ENCODE measurements around the gene XPO1.
A peak's percentile ranks its signal among the peaks of the same experiment; 100 is the strongest.

The XPO1 gene

GRCh38 chr2:61465045-61465444 is 73.1 kb downstream of the XPO1 start:
- no peaks in the 10 kb centered on the region for H3K27me3 ChIP-seq (ENCODE audit: insufficient read depth, low read length)
- no peaks in the 10 kb centered on the region for H3K9me3 ChIP-seq (ENCODE audit: insufficient read depth, low read depth, low read length)
- WGBS (ENCODE audit: extremely low coverage, insufficient coverage, insufficient read length): no CpG with 5 or more reads among the region's 3 CpGs
- no peak overlapping the region for H3K18ac ChIP-seq (ENCODE audit: low read length)
- no peak overlapping the region for H2BK5ac ChIP-seq (ENCODE audit: low read depth, low read length, poor library complexity)
- H3K4me3 ChIP-seq (ENCODE audit: low read depth, low read length): no peak overlapping the region
- peaks cover 3 to 8% of the 10 kb centered on the region in 2 experiments for H3K36me3 ChIP-seq (ENCODE audit: control insufficient read depth in 1 of 2, insufficient read depth in 2 of 2, low read length in 2 of 2)
- H3K14ac ChIP-seq (ENCODE audit: low read length): no peak overlapping the region
- no peak overlapping the region for H3K23ac ChIP-seq (ENCODE audit: low read length)
- H3K79me2 ChIP-seq (ENCODE audit: control insufficient read depth, insufficient read depth, low read length, poor library complexity): peaks cover 25% of the 10 kb centered on the region
- no peak for DNase-seq
- no peak overlapping the region for H2AFZ ChIP-seq (ENCODE audit: insufficient read depth, low read length, poor library complexity)
- no peak overlapping the region for H4K8ac ChIP-seq (ENCODE audit: low read depth, low read length)
- H3K4me2 ChIP-seq (ENCODE audit: low read length): no peak overlapping the region
- no peak overlapping the region for H2BK120ac ChIP-seq (ENCODE audit: insufficient read depth, low read length, poor library complexity)
- H4K12ac ChIP-seq (ENCODE audit: low read depth, low read length): no peak overlapping the region
- H4K91ac ChIP-seq (ENCODE audit: low read depth, low read length): no peak overlapping the region
- H3K27ac ChIP-seq (ENCODE audit: low read depth, low read length): no peak overlapping the region
- H2BK12ac ChIP-seq (ENCODE audit: low read length): no peak overlapping the region
- peaks cover 5% of the 10 kb centered on the region in 2 experiments for H3K4me1 ChIP-seq (ENCODE audit: control insufficient read depth in 1 of 2, insufficient read depth in 2 of 2, low read length in 2 of 2)
- H3K9ac ChIP-seq (ENCODE audit: low read length): no peak overlapping the region
- peaks cover 1% of the 10 kb centered on the region for H3K79me1 ChIP-seq (ENCODE audit: low read length)
- H2AK5ac ChIP-seq (ENCODE audit: low read length): no peak overlapping the region
- no peak overlapping the region for H3K4ac ChIP-seq (ENCODE audit: low read depth, low read length)

GRCh38 chr2:61463769-61464475 is 74.2 kb downstream of the XPO1 start:
- Histone ChIP-seq H2BK5ac (ENCODE audit: low read depth, low read length, poor library complexity) (no peak overlapping the region), H4K12ac (ENCODE audit: low read depth, low read length) (no peak overlapping the region), H3K4me1 (ENCODE audit: control insufficient read depth in 1 of 2, insufficient read depth in 2 of 2, low read length in 2 of 2) (peaks cover 5 to 7% of the 10 kb centered on the region in 2 experiments), H3K27me3 (ENCODE audit: insufficient read depth, low read length) (no peaks in the 10 kb centered on the region), H3K4me2 (ENCODE audit: low read length) (no peak overlapping the region), H2AK5ac (ENCODE audit: low read length) (no peak overlapping the region), H3K18ac (ENCODE audit: low read length) (no peak overlapping the region), H4K8ac (ENCODE audit: low read depth, low read length) (no peak overlapping the region), H3K14ac (ENCODE audit: low read length) (no peak overlapping the region), H3K9ac (ENCODE audit: low read length) (no peak overlapping the region), H2BK120ac (ENCODE audit: insufficient read depth, low read length, poor library complexity) (no peak overlapping the region), H3K27ac (ENCODE audit: low read depth, low read length) (no peak overlapping the region), H2BK12ac (ENCODE audit: low read length) (no peak overlapping the region), H4K91ac (ENCODE audit: low read depth, low read length) (no peak overlapping the region), H3K4me3 (ENCODE audit: low read depth, low read length) (no peak overlapping the region), H3K79me1 (ENCODE audit: low read length) (peaks cover 3% of the 10 kb centered on the region), H3K36me3 (ENCODE audit: control insufficient read depth in 1 of 2, insufficient read depth in 2 of 2, low read length in 2 of 2) (peaks cover 3 to 8% of the 10 kb centered on the region in 2 experiments), H3K4ac (ENCODE audit: low read depth, low read length) (peak overlapping the region; percentile 95), H3K9me3 (ENCODE audit: insufficient read depth, low read depth, low read length) (no peaks in the 10 kb centered on the region), H3K23ac (ENCODE audit: low read length) (no peak overlapping the region), H2AFZ (ENCODE audit: insufficient read depth, low read length, poor library complexity) (no peak overlapping the region), H3K79me2 (ENCODE audit: control insufficient read depth, insufficient read depth, low read length, poor library complexity) (peaks cover 28% of the 10 kb centered on the region)
- no CpG with 5 or more reads among the region's 7 CpGs for WGBS (ENCODE audit: extremely low coverage, insufficient coverage, insufficient read length)
- DNase-seq: peak in 1 of 2 donors; percentile 59

- Histone ChIP-seq H2BK120ac (ENCODE audit: insufficient read depth, low read length, poor library complexity) (no peak overlapping the region), H2AFZ (ENCODE audit: insufficient read depth, low read length, poor library complexity) (no peak overlapping the region), H2BK12ac (ENCODE audit: low read length) (no peak overlapping the region), H3K14ac (ENCODE audit: low read length) (no peak overlapping the region), H3K79me2 (ENCODE audit: control insufficient read depth, insufficient read depth, low read length, poor library complexity) (peaks cover 30% of the 10 kb centered on the region), H2AK5ac (ENCODE audit: low read length) (no peak overlapping the region), H3K9me3 (ENCODE audit: insufficient read depth, low read depth, low read length) (no peaks in the 10 kb centered on the region), H3K27ac (ENCODE audit: low read depth, low read length) (no peak overlapping the region), H4K91ac (ENCODE audit: low read depth, low read length) (no peak overlapping the region), H3K23ac (ENCODE audit: low read length) (no peak overlapping the region), H3K9ac (ENCODE audit: low read length) (no peak overlapping the region), H4K12ac (ENCODE audit: low read depth, low read length) (no peak overlapping the region), H3K4me3 (ENCODE audit: low read depth, low read length) (no peak overlapping the region), H3K79me1 (ENCODE audit: low read length) (peaks cover 3% of the 10 kb centered on the region), H3K4me1 (ENCODE audit: control insufficient read depth in 1 of 2, insufficient read depth in 2 of 2, low read length in 2 of 2) (peaks cover 0 to 4% of the 10 kb centered on the region in 2 experiments), H2BK5ac (ENCODE audit: low read depth, low read length, poor library complexity) (no peak overlapping the region), H3K4ac (ENCODE audit: low read depth, low read length) (no peak overlapping the region), H3K4me2 (ENCODE audit: low read length) (no peak overlapping the region), H3K27me3 (ENCODE audit: insufficient read depth, low read length) (no peaks in the 10 kb centered on the region), H3K36me3 (ENCODE audit: control insufficient read depth in 1 of 2, insufficient read depth in 2 of 2, low read length in 2 of 2) (peaks cover 0 to 7% of the 10 kb centered on the region in 2 experiments), H4K8ac (ENCODE audit: low read depth, low read length) (no peak overlapping the region), H3K18ac (ENCODE audit: low read length) (no peak overlapping the region)
- DNase-seq: no peak
- no CpG with 5 or more reads among the region's 2 CpGs for WGBS (ENCODE audit: extremely low coverage, insufficient coverage, insufficient read length)
Observed at GRCh38 chr2:61461404-61461803, 76.8 kb downstream of the XPO1 start.

GRCh38 chr2:61460163-61460562 is 78.0 kb downstream of the XPO1 start:
- Histone ChIP-seq H2BK5ac (ENCODE audit: low read depth, low read length, poor library complexity) (no peak overlapping the region), H2BK12ac (ENCODE audit: low read length) (no peak overlapping the region), H3K79me2 (ENCODE audit: control insufficient read depth, insufficient read depth, low read length, poor library complexity) (peaks cover 32% of the 10 kb centered on the region), H4K12ac (ENCODE audit: low read depth, low read length) (no peak overlapping the region), H3K23ac (ENCODE audit: low read length) (no peak overlapping the region), H3K4me1 (ENCODE audit: control insufficient read depth in 1 of 2, insufficient read depth in 2 of 2, low read length in 2 of 2) (peaks cover 0 to 4% of the 10 kb centered on the region in 2 experiments), H3K27me3 (ENCODE audit: insufficient read depth, low read length) (no peaks in the 10 kb centered on the region), H2AK5ac (ENCODE audit: low read length) (no peak overlapping the region), H3K4me3 (ENCODE audit: low read depth, low read length) (no peak overlapping the region), H3K18ac (ENCODE audit: low read length) (no peak overlapping the region), H3K9me3 (ENCODE audit: insufficient read depth, low read depth, low read length) (no peaks in the 10 kb centered on the region), H4K8ac (ENCODE audit: low read depth, low read length) (no peak overlapping the region), H2BK120ac (ENCODE audit: insufficient read depth, low read length, poor library complexity) (no peak overlapping the region), H2AFZ (ENCODE audit: insufficient read depth, low read length, poor library complexity) (no peak overlapping the region), H3K79me1 (ENCODE audit: low read length) (peaks cover 3% of the 10 kb centered on the region), H3K9ac (ENCODE audit: low read length) (no peak overlapping the region), H3K14ac (ENCODE audit: low read length) (no peak overlapping the region), H3K36me3 (ENCODE audit: control insufficient read depth in 1 of 2, insufficient read depth in 2 of 2, low read length in 2 of 2) (peaks cover 0 to 5% of the 10 kb centered on the region in 2 experiments), H3K4ac (ENCODE audit: low read depth, low read length) (no peak overlapping the region), H4K91ac (ENCODE audit: low read depth, low read length) (no peak overlapping the region), H3K4me2 (ENCODE audit: low read length) (no peak overlapping the region), H3K27ac (ENCODE audit: low read depth, low read length) (no peak overlapping the region)
- DNase-seq: peak; percentile 6 to 31
- WGBS (ENCODE audit: extremely low coverage, insufficient coverage, insufficient read length): no CpG with 5 or more reads among the region's 4 CpGs
